ENCODE measurements around the gene ABI1. TPM values are rescaled to one million over a fixed set of nuclear protein-coding genes. Genes with fewer than 3 reads are reported as not detected.
"Not testable (repeated sequence)": the region's sequence is repeated elsewhere in the genome, so short reads cannot be mapped to it uniquely, and the experiment has no call there.

Gene ABI1
- total RNA-seq, result 59.3 and 59.9 TPM in 2 replicates

DNA sequence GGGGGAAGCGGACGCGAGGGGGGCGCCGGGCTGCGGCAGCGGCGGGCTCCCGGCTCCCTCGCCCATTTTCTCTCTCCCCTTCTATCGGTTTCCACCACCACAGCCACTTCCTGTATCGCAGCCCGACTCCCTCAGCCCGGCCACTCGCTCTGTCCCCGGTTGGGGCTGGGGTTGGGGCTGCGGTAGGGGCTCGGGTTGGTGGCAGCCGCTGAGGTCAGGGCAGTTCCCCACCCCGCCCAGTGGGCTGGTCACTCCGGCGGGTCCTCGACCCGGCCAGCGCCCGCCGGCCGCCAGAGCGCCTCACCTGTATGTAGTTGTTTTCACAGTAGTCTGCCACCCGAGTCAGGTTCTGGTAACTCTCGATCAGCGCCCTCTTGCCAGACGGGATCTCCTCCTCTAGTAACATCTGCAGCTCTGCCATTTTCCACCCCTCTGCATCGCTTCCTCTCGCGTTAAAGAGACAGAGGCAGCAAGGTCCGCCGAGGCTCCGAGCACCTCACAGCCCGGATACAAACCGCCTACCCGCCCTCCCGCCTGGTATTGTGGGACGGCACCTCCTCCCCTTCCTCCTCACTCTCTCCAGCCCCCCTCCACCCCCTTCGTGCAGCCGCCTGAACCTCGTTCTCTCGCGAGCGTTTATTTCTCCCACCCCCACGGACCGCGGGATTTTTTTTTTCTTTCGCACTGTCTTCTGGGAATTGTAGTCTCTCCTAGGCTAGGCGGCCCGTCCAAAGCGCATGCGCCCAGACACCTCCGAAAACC, at the start of gene ABI1:
Gene ABI1, minus strand, starts transcription at position 516 of the 762 bp plus-strand sequence. Its CDS starts 95 bp downstream, at position 421.
- intact Hi-C loops (cut with micrococcal nuclease), result loop anchor here (1.0 to 5.0 kb wide), 13 partner anchors 16 to 1843 kb away; partner anchors contain the start of genes ANKRD26, ENKUR, PDSS1 and RAB18

DNA sequence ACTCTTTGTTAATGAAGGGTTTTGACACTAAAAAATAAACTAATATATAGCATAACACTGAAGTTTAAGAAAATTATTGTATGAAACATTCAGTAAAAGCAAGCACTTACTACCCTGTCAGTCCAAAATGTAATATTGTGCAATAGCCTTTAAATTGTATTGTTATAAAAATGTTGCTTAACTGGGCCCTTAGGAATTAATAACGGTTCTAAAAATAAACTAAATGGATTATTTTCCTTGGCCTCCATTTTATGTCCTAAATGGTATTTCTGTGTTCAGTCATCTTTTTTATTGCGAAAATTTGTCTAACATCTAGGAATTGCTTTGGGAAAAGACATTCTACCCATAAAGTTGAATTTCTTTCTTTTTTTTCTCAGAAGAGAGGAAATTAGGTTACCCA, 49.0 kb upstream of the ABI1 start:
- intact Hi-C loops (cut with micrococcal nuclease), result no loop called here

DNA sequence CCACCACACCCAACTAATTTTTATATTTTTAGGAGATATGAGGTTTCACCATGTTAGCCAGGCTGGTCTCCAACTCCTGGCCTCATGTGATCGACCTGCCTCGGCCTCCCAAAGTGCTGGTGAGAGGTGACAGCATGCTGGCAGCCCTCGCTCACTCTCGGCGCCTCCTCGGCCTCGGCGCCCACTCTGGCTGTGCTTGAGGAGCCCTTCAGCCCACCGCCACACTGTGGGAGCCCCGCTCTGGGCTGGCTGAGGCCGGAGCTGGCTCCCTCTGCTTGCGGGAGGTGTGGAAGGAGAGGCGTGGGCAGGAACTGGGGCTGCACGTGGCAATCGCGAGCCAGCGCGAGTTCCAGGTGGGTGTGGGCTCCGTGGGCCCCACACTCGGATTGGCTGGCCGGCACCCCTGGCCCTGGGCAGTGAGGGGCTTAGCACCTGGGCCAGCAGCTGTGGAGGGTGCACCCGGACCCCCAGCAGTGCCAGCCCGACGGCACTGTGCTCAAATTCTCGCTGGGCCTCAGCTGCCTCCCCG, 44.6 kb upstream of the ABI1 start:
- intact Hi-C loops (cut with micrococcal nuclease), result not testable (repeated sequence)

DNA sequence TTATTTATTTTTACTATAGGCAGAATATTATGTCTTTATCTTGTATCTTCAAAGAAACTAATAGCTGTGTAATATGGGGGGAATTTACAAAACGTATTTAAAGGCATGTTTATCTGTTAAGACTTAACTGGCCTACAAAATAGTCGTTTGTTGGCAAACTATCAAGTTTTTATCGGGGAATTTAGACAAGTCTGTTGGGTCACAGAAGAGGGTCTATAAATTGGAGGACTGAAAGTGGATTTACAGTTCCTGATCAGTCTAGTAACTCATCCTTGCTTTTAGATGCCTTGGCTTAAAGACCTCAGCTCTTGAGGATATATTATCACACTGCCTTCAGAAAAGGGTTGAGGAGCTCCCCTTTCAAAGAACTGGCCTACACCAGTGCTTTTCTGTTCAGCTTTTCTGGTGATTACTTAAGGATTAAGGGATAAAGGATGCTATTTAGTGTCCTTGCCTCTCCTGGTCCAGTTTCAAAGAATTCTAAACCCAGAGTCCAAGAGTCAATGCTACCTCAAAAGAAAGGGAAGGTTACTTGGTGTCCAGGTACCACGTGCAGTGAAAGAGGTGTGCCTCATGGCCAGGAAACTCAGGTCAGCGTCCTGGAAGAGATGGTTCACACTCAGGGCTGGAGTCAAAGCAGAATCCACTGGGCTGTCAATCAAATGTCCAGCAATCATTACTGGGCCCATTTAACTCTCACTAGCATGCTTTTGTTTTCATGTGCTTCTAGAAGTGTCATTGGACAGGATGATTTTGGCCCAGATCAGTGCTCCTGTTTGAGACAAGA, 42.9 kb upstream of the ABI1 start:
- intact Hi-C loops (cut with micrococcal nuclease), result no loop called here

DNA sequence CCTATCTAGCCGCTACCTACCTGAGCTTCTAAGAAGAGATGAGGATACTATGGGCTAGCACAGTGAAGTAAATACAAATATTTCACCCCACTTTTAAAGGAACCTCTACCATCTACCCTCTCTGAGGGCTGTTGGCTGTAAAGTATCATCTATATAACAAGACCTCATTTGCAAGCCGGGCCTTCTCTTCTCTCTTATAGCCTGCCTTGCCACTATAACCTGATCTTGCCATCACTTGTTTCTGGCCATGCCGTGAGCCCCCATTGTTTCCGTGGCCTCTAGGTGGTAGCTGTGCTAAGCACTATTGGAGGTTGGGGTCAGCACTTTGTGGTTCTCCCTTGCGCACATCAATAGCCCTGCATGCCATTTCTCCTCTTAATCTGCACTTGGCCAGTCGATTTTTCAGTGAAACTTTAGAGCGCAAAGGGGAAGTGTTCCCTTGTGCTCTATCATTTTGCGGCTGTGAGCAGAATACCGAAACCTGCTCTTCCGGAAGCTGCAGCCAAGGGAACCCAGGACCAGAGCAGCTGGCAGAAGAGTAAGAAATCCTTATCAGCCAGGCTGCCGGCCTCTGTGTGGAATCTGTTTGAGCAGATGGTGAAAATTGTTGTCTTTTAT, 31.7 kb upstream of the ABI1 start:
- intact Hi-C loops (cut with micrococcal nuclease), result not testable (repeated sequence)

DNA sequence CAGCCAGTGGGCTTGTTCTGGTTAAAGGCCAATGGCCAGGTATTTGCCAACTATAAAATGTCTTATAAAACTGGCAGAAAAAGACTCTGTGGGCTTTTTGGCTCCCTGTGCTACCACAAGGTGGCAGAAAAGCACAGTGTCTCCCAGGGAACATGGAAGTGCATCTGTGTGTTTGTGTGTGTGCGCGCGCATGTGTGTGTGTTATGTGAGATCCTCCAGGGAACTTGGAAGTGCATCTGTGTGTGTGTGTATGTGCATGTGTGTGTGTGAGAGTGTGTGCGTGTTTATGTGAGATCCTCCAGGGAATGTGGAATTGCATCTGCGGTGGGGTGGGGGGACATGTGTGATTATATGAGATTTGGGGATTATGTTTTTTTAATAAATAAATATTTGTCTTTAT, 30.2 kb upstream of the ABI1 start:
- intact Hi-C loops (cut with micrococcal nuclease), result loop anchor here (1.0 kb wide), 1 partner anchor 469 kb away; no protein-coding TSS in a partner anchor

DNA sequence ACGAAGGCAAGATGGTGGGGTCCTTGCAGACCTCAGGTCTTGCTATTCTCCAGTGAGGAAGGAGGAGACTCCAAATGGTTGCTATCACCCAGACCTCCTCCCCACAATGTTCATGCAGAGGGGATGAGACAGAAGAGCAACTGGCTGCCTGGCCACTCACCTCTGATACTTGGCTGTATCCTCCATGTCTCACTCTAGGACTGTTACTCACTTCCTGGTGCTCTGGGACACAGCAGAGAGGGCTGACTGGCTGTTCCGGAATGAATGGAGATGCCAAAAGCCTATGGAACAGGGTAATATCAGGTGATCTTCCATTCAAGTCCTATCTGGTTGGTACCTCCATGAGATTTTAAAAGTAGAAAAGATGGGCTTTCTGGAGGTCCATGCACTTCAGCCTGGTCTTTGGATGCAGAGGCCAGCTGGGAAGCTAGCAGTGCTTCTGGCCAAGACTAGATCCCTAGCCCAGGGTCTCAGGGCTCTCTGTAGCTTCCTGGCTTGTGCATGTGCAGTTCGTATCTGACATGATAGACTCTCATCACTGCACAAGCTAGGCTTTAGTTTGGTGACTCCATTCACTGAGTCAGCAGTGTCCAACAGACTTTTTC, 27.0 kb upstream of the ABI1 start:
- intact Hi-C loops (cut with micrococcal nuclease), result no loop called here

DNA sequence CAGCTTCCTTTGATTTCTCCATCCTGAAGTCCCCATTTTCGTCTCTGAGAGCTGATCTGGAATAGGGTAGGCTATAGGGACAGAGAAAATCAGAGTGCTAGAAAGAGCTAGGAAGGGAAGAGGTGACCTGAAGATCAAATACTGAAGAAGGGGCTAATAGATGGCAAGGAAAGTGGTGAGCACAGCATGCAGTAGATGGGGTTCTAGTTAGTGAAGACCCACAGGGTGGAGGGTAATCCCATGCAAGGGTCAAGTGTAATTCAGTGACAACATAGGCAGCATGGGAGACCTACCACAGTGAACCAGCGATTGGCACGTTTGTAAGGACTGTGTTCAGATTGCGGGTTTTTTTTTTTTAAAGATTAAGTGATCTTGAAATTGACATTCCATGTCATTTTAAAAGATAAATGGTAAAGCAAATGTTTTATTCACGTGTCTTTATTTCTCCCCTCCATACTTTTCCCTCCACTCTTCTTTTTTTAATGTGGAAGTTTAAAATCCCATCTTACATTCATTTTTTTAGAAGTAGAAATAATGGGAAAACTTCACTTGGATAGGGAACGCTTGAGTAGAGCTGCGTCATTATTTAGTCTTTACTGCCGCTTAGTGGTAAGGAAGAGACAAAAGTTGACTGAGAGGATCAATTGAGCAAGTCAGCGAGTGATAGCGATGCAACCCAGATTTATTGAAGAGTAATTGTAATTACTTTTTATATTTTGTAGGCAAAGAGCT, 21.0 kb upstream of the ABI1 start:
- intact Hi-C loops (cut with micrococcal nuclease), result loop anchor here (1.0 to 5.0 kb wide), 5 partner anchors 20 to 546 kb away; no protein-coding TSS in a partner anchor

DNA sequence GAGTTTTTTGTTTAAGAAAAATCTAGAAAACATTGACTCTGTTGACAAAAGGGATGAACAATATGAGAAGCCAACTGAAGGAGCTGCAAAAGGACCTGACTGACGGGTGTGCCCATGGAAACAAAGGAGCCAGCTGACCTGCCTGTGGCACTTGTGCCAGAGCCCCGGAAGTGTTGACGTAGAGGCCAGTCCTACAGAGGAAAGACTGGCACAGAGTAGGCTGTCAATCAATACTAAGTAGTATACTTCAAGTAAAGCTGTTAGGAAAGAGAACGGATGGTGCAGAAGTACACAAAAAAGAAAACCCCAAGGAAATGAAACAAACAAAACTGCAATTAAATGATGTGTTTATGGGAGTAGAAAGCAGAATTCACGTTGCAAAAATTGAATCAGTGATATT, 19.0 kb upstream of the ABI1 start:
- intact Hi-C loops (cut with micrococcal nuclease), result loop anchor here (5.0 kb wide), 1 partner anchor 197 kb away; no protein-coding TSS in a partner anchor

DNA sequence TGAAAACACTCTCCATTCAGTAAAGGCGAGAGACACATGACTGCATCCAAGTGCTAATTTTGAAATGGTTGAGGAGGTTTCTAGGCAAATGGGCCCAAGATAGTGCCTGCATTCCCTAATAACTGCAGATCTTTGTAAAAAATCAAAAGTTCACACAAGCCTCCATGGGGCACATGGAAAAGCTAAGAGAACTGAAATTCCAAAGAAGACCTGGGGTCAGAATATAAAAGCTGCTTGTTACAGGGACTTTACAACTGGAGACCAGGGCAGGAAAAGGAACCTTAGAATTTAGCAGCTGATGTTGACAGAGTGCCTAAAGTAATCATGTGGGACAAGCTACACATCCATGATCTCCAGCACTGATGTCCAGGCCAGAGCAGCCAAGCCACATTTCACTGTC, 10.0 kb upstream of the ABI1 start:
- intact Hi-C loops (cut with micrococcal nuclease), result no loop called here

DNA sequence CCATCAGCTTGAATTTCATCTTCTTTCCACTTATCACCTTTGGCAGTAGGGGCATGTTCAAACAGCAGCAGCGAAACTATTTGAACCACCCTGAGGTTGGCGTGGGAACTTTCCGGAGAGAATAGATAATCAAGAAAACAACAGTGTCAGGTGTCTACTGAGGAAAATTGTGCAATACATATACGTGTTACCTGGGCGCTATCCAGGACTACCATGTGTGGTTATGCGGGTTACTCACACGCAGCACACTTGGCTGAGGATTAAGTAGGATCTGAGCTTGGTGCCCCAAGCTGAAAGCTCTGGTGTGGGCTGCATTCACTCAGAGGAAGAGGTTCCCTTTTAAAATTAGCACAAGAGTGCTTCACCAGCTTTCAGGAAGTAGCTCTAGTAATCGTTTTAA, 8.8 kb upstream of the ABI1 start:
- intact Hi-C loops (cut with micrococcal nuclease), result no loop called here

DNA sequence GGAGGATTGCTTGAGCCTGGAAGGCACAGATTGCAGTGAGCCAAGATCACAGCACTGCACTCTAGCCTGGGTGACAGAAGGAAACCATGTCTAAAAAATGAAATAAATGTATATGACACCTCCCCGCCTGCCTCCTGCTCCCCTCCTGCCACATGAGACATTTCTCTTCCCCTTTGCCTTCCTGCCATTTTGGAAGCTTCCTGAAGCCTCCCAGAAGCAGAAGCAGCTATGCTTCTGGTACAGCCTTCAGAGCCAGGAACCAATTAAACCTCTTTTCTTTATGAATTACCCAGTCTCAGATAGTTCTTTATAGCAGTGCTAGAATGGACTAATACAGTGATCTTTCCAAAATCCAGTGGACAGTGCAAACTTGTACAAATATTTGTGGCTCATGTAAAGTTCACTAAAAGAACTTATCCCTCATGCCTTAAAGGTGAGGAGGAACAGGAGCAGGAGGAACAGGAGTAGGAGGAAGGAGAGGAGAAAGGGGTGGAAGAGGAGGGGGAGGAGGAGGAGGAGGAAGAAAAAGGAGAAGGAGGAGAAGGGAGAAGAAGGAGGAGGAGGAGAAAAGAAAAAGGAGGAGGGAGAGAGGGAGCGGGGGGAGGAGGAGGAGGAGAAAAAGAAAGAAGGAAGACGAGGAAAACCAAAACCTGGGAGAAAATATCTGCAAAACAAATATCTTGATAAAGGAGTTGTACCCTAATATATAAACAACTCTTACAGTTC, 2.8 kb upstream of the ABI1 start:
- intact Hi-C loops (cut with micrococcal nuclease), result loop anchor here (5.0 kb wide), 3 partner anchors 381 to 1846 kb away; partner anchors contain the start of genes ENKUR and THNSL1

DNA sequence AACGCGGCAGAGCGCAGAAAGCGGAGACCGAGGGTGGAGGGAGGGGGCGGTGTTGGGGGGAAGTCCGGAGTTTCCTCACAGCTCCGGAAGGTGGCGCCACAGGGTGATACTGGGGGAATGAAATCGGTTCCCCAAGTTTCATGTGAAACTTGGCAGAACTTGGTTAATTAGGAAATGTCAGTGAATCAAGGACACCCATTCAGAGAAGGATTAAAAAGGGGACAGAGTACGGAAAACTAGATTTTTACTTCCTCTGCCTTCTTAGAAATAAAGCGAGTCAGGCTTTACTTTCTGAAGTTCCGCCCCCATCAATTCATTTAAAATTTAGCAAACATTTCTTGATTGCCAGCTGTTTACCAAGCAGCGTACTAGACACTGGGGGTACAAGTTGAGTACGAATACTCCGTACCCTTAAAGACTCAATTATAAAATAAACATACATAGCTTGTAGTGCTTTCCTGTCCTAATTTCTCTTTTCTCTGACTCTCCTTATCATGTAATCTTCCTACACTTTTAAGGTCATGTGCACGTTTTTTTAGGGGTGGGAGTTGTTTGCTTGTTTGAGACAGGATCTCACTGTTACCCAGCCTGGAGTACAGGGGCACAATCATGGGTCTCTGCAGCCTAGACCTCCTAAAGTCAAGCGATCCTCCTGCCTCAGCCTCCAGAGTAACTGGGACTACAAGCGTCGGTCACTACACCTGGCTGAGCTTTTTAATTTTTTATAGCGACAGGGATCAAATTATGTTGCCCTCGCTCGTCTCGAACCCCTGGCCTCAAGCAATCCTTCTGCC, 644 bp upstream of the ABI1 start:
- intact Hi-C loops (cut with micrococcal nuclease), result loop anchor here (1.0 to 5.0 kb wide), 13 partner anchors 17 to 1844 kb away; partner anchors contain the start of genes ANKRD26, ENKUR, PDSS1 and RAB18

DNA sequence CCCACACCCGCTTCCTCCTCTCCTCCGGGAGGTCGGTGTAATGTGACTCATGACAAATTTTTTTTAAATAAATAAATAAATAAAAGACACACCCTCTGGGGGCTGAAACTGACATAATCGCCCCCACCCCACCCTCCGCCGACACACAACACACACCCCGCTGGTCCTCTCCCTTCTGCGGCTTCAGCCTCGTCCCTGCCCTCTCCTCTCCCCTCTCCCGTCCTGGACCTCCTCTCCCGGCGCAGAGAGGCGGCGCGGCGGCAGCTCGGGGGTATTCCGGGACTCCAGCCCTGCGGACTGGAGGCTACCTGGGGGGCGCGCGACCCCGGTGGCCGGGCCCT, 686 bp downstream of the ABI1 start:
- intact Hi-C loops (cut with micrococcal nuclease), result loop anchor here (2.0 to 5.0 kb wide), 6 partner anchors 15 to 1843 kb away; partner anchors contain the start of genes ENKUR, RAB18 and THNSL1

DNA sequence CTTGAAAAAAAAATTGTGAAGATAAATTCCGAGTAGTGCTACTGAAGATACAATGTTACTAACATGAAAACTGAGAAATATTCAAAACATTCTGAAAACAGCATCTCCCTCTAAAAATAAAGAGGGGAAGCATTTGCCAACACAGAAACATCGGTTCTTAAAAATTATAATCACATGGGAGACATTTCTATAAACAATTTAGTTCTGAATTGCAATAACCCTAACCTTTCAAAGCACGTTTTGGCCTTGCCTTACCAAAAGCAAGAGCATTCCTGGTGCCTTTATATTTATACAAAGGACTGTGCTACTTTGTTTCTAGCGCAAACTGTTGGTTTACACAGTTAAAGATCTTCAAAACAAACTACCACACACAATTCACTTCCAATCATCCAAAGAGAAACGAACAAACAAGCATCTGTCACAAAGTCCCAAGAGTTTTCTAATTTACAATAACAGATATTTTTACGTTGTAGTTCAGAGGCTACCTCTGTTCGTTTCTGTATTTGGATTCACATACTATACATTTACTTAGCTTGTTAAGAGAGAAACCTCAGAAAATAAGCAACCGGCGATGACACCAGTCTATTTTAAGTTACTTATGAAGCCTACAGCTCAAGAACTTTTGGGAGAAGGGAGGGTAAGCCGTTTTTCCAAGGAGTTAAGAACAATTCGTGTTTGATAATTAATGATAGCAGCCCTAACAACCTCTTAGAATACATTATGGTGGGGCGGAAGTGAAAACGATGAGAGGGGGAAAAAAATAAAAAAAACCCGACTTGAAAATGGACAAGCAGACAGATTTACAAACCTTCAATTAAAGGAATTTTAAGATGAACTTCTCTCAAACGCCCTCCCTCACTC, 1.3 kb downstream of the ABI1 start:
- intact Hi-C loops (cut with micrococcal nuclease), result loop anchor here (1.0 to 5.0 kb wide), 7 partner anchors 8 to 1842 kb away; partner anchors contain the start of genes ENKUR, RAB18 and THNSL1

DNA sequence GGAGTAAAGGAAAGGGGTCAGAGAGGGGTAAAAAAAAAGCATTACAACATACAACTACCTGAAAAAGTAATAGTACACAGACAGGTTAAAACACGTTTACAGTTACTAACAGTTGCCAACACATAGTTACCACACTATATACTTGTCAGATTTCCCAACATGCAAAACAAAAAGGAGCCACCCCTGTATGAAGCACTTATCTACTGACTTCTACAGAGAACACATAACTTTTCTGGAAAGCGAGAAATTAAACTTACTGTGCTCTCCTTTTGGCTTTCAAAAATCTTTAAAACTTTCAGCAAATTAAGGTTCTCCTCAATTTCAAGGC, 2.1 kb downstream of the ABI1 start:
- intact Hi-C loops (cut with micrococcal nuclease), result loop anchor here (1.0 kb wide), 1 partner anchor 7 kb away; no protein-coding TSS in a partner anchor

DNA sequence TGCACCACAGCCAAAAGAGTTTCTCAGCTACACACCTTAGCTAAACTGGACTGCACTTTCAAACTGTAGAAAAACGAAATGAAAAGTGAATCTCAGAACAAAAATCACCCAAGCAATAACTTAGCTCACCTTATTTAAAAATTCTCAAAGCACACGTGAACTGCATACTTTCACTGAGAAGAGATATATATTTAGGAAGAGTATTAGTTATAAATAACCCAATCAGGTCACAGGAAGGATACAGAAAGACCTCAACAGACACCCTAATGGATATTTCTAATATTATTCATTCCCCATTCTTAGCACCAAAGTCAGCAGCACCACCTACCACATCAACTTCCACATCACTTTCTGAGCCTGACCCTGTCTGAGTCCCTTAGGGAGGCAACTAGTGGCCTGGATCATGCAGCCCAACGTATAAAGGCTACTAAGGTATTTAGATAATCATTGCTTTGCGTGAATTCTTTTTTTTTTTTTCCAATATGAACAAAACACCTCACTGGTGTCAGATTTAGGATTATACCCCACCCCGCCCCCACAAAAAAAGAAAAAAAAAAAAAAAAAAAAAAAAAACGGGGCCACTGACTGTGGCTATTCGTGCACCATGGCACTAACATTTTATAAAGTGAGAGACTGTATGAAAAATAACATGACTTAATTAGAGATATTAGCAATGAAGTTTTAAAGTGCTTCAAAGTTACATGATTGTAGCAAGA, 2.6 kb downstream of the ABI1 start:
- intact Hi-C loops (cut with micrococcal nuclease), result no loop called here

Data from T-helper 2 cell treated with Interferon-gamma antibody and Interleukin-4, amounts not matched to agents 100 ng/mL and 5 ng/mL, for 36 hours (primary cell).